ENCODE measurements around the gene ABTB1.
"Not testable (repeated sequence)": the region's sequence is repeated elsewhere in the genome, so short reads cannot be mapped to it uniquely, and the experiment has no call there.

Gene ABTB1

DNA sequence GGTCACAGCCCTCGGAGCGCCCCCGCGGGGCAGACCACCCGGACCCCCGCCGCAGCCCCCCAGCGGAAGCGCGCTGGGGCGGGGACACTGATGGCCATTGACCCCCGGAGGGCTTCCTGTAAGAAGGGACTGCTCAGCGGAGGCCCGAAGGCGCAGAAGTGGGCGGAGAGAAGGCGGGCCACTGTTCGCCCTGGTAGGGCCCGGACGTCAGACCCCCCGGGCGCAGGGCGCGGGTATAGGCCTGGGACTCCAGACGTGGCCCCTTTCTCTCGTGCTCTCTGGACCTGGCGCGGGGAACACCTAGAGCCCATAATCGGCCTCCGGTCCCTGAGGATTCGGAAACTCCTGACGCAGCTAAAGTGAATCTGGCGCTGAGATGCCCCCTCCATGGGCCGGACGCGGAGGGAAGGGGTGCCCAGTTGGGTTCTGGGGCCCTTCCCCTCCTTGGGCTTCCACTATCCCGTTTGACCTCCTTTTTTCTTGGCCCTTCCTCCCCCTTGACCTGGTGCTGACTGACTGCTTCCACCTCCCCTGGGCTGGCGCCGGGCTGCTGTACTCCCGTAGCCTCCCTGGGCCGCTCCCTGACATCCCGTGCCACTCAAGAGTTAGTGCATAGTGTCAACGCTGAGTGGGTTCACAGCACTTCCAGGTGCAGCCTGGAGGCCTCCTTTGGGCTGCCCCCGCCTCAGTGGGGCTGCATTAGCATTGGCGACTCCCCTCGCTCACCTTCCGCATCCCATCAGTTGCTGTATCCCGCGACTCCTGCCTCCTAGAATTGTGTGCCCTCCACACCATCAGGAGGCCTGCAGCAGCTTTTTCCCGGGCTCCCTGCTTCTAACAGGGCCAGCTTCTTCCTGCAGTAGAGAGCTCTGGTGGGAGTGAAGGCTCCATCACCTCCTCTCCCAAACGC, 694 bp downstream of the ABTB1 start:
- peak; percentile 53 for DNase-seq (ENCODE audit: low spot score)

GRCh38 chr3:127674101-127674721, 1.5 kb downstream of the ABTB1 start:
- no peak for DNase-seq (ENCODE audit: low spot score)

GRCh38 chr3:127674790-127675189, 2.0 kb downstream of the ABTB1 start:
- no peak for DNase-seq (ENCODE audit: low spot score)

GRCh38 chr3:127675651-127676391, 3.1 kb downstream of the ABTB1 start:
- DNase-seq (ENCODE audit: low spot score) = no peak

DNA sequence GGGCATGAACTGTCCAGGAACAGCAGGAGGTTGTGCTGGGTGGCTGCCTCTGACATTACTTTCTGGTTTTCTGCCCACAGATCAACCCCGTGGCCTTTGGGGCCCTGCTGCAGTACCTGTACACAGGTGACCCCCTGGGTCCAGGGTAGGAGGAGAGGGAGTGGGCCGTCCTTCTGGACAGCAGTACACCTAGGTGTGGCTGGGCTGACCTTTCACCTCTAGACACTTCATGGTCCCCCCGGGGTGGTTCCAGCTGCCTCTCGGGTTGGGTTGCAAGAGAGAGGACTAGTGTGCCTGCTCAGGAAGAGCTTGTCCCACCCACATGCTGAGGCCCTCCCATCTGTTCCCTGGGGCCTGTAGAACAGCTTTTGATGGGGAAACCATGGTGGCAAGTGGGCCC, 3.7 kb downstream of the ABTB1 start:
- DNase-seq (ENCODE audit: low spot score) = no peak

DNA sequence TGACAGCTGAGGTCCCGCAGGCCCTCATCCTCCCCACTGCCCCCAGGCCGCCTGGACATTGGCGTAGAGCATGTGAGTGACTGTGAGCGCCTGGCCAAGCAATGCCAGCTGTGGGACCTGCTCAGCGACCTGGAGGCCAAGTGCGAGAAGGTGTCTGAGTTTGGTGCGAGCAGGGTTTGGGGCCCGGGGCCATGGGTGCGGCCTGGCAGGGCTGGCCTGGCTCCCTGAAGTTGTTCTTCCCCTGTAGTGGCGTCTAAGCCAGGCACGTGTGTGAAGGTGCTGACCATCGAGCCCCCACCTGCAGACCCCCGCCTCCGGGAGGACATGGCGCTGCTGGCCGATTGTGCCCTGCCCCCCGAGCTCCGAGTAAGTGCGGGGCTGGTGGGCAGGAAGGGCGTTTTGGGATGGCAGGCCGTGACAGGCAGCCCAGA, 4.2 kb downstream of the ABTB1 start:
- DNase-seq (ENCODE audit: low spot score) = no peak

DNA sequence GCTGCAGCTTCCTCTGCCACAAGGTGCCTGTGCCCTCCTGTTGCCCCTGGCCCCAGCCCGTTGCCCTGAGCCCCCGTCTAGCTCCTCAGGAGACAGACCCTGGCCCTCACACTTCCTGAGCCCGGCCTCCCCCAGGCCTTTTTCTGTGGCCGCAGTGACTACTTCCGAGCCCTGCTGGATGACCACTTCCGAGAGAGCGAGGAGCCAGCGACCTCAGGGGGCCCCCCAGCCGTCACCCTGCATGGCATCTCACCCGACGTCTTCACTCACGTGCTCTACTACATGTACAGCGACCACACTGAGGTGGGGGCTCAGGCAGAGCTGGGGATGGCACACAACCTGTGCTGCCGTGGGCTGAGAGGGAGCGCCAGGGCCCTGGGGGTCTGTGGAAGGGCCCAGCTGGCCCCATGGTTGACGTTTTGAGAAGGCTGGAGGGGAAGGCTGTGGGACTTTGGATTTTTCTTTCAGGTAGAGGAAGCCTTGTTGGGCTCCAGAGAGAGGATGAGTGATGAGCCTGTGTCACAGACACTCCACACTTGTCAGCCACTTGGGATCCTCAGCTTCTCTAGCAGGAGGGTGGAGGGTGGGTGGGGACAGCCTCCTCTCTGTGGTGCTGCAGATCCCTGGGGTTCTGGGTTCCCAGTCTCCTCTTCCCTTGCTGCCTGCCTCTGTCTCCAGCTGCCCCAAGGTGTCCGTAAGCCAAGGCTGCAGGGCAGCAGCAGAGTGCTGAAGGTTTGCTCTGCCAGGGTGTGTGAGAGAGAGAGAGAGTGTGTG, 5.0 kb downstream of the ABTB1 start:
- no peak for DNase-seq (ENCODE audit: low spot score)

GRCh38 chr3:127678315-127678599, 5.5 kb downstream of the ABTB1 start:
- no peak for DNase-seq (ENCODE audit: low spot score)

GRCh38 chr3:127678611-127679533, 6.1 kb downstream of the ABTB1 start:
- DNase-seq (ENCODE audit: low spot score) = no peak

- DNase-seq (ENCODE audit: low spot score) = peak; percentile 49
These were observed 6.9 kb downstream of the ABTB1 start for GRCh38 chr3:127679534-127680145.

DNA sequence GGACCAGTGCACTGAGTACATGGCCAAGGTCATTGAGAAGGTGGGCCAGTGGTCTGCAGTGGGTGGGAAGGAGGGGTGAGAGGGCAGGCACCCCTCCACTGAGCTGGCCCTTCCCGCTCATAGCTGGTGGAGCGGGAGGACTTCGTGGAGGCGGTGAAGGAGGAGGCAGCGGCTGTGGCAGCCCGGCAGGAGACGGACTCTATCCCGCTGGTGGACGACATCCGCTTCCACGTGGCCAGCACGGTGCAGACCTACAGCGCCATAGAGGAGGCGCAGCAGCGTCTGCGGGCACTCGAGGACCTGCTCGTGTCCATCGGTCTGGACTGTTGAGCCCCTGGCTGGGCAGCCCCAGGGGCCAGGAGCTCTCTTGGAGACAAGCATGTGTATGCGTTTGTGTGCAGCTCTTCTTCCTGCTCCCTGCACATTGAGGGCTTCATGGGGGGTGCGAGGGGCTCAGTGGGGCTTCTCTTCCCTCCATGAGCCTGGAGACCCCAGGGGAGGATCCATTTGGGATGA, 7.5 kb downstream of the ABTB1 start:
- no peak for DNase-seq (ENCODE audit: low spot score)

DNA sequence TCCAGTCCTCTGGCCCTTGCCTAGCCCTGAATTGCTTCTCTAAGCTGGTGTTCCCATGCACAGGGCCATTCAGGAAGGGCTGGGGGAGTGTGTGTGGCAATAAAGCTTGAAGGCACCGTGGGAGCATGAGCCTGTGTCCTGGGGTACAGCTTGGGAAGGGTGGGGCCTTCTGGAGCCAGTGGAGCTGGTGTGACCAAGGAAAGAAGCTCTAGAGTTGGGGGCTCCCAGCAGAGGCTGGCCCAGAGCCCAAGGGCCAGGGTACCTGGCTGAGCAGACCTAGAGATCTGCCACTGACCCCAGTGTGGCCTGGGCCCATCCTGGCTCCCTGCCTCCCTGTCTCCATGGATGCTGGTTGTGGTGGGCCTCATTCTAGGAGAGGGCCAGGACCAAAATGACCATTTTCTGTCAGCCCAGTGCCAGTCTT, 8.1 kb downstream of the ABTB1 start:
- DNase-seq (ENCODE audit: low spot score) = no peak

- DNase-seq (ENCODE audit: low spot score) = not testable (repeated sequence)
These were observed 9.4 kb downstream of the ABTB1 start for GRCh38 chr3:127682175-127682554.

DNA sequence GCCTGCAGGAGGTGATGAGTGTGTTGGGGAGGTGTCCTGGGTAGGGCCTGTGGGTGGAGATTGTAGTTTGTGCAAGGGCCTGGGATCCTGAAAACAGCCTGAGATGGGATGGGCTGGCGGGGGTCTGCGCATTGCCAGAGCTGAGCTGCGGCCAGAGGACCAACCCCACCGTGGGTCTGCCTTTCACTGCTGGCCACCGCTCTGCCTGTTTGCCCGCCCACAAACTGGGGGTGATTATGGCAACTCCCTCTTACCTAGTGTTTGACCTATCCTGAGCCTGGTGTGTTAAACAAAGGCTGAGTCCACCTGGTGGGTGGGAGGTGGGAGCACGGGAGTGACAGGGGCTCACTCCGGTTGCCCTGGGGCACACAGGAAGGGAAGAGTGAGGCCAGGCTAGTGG, 9.8 kb downstream of the ABTB1 start:
- DNase-seq (ENCODE audit: low spot score) = no peak

DNA sequence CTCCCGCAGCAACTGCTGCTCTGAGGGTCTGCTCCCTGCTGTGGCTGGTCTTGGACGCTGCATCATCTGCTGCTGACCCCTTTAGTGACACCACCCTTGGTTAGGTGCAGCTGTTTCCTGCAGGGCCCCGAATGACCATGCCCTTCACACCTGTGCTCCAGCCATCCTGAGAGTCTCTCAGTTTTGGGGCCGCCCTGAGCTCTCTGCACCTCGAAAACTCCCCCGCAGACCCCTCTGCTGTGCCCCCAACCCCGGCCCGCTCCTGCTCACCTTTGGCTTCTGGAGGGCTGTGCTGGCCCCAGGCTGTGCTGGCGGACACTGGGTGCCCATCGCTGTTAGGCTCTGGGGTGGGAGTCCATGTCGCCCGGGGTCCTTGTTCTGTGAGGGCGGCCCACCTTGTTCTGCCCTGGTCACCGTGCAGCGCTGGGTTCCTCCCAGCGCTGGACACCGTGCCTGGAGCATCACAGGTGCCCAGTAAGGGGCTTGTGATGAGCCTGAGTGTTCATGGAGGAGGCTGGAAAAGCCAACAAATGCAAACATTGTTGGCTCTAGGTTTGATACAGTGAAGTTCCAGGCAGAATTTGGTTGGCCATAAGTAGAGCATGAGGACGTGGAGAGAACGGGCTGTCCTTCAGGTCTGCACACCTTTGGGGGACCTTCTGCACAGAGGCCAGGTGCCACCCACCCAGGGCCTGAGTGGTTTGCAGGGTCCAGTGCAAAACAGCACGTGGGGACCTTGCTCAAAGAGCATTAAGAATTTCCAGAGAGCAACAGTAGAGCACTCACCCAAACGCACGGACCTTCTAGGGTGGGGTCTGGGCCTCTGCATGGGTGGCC, 12.3 kb downstream of the ABTB1 start:
- no peak for DNase-seq (ENCODE audit: low spot score)

DNA sequence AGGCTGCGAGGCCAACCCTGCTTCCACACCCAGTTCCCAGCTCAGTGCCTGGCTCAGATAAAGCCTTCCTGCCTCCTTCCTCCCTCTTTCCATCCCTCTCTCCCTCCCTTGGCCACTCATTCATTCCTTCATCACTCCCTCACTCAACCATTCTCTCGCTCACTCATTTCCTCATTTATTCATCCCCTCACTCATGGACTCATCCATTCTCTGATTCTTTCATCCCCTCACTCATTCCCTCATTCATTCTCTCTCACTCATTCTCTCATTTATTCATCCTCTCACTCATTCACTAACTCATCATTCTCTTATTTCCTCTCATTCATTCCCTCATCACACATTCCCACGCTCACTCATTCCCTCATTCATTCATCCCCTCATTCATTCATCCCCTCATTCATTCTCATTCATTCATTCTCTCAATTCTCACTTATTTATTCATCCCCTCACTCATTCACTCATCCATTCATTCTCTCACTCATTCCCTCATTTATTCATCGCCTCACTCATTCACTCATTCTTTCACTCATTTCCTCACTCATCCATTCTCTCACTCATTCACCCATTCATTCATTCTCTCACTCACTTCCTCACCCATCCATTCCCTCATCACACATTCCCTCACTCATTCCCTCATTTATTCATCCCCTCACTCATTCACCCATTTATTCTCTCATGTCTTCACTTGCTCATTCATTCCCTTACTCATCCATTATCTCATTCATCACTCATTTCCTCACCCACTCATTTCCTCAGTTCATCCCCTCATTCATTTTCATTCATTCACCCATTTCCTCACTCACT, 13.2 kb downstream of the ABTB1 start:
- no peak for DNase-seq (ENCODE audit: low spot score)

DNA sequence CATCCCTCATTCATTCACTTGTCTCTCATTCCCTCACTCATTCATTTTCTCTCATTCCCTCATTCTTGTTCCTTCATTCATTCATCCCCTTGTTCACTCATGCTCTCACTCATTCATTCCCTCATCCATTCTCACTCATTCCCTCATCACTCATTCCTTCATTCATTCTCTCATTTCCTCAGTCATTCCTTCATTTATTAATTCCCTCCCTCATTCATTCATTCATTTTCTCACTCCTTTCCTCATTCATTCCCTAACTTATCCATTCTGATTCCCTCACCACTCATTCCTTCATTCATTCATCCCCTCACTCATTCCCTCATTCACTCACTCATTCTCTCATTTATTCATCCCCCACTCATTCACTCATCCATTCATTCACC, 13.8 kb downstream of the ABTB1 start:
- DNase-seq (ENCODE audit: low spot score) = no peak

GRCh38 chr3:127687228-127687737, 14.5 kb downstream of the ABTB1 start:
- DNase-seq (ENCODE audit: low spot score) = no peak

DNA sequence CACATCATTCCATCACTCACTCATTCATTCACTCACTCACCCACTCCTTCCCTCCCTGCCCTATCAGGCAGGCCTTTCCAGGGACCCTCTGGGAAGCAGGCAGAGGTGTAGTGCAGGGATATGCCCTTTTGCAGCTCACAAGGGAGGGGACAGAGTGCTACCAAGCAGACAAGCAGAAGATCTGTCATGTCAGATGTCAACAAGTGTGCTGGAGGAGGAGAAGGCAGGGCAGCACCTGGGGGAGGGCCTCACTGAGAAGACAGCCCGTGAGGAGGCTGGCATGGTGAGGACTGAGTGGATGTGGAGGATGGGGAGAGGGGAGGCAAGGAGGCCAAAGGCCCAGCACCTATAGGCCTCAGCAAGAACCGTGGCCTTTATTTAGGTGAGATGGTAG, 15.3 kb downstream of the ABTB1 start:
- no peak for DNase-seq (ENCODE audit: low spot score)
